Endothelial cell of umbilical vein (primary cell): ENCODE data around the gene KIF17.

Experiments
- CTCF ChIP-seq, 2 donors: IDR thresholded peaks; 1 replicate in 1 of 2; 2 replicates in 1 of 2; pipeline ENCODE4 v1.5.1; 2011; ENCODE audit warnings: low read length in 2 of 2, mild to moderate bottlenecking in 2 of 2, moderate library complexity in 2 of 2, control low read depth in 1 of 2, inconsistent platforms in 1 of 2, low read depth in 1 of 2; ENCODE audit not compliant: insufficient read depth in 1 of 2; ENCODE audit errors: extremely low read depth in 1 of 2
- MAX ChIP-seq: IDR thresholded peaks from 2 replicates; pipeline ENCODE4 v1.6.1; 2011; ENCODE audit not compliant: insufficient read depth, insufficient read length
- POLR2AphosphoS5 ChIP-seq: IDR thresholded peaks from 2 replicates; pipeline ENCODE4 v1.6.1; 2012; ENCODE audit warnings: low read depth, mild to moderate bottlenecking, control low read depth, low read length, moderate library complexity; ENCODE audit not compliant: insufficient read depth

- no peak for TF ChIP-seq CTCF (IDR thresholded peaks at IDR 0.05; ENCODE audit: extremely low read depth in 1 of 2, insufficient read depth in 1 of 2, low read depth in 1 of 2, low read length in 2 of 2)
- TF ChIP-seq MAX, result no peak
- TF ChIP-seq POLR2AphosphoS5, result no peak
Measured at GRCh38 chr1:20740781-20741180, 23.0 kb upstream of the KIF17 start.
